Stimulated activated naive B cell treated with anti-CD40 and anti-IgM and Interleukin-4, amounts not matched to agents 10 μg/mL and 1 μg/mL and 100 μg/mL, for 72 hours (primary cell): ENCODE results near the gene GMPPA.

ENCODE experiments used
- ATAC-seq, 2 donors: fragments of 150-1000 bp; cut with Tn5 transposase; replicated peaks; 2 replicates each; pipeline ENCODE4 v1.10.0; 2021; ENCODE audit warnings: moderate library complexity in 1 of 2
- DNase-seq: peaks from one replicate; pipeline ENCODE4 v3.0.0; 2021
- H3K27ac Mint-ChIP-seq: one replicate; pipeline ENCODE4 v1.8.0; 2022; ENCODE audit warnings: mild to moderate bottlenecking, mixed read lengths
- H3K27me3 Mint-ChIP-seq, 2 donors: one replicate each; pipeline ENCODE4 v1.8.0; 2022; ENCODE audit warnings: mixed read lengths in 2 of 2
- H3K36me3 Mint-ChIP-seq, 2 donors: one replicate each; pipeline ENCODE4 v1.8.0; 2022; ENCODE audit warnings: mixed read lengths in 2 of 2, mild to moderate bottlenecking in 1 of 2
- H3K4me1 Mint-ChIP-seq, 2 donors: one replicate each; pipeline ENCODE4 v1.8.0; 2022; ENCODE audit warnings: mixed read lengths in 2 of 2, mild to moderate bottlenecking in 1 of 2
- H3K4me3 Mint-ChIP-seq, 2 donors: one replicate each; pipeline ENCODE4 v1.8.0; 2022; ENCODE audit warnings: mild to moderate bottlenecking in 2 of 2, mixed read lengths in 2 of 2, moderate library complexity in 1 of 2
- H3K9me3 Mint-ChIP-seq, 2 donors: one replicate each; pipeline ENCODE4 v1.8.0; 2022; ENCODE audit warnings: mixed read lengths in 2 of 2, mild to moderate bottlenecking in 1 of 2

GMPPA gene

DNA sequence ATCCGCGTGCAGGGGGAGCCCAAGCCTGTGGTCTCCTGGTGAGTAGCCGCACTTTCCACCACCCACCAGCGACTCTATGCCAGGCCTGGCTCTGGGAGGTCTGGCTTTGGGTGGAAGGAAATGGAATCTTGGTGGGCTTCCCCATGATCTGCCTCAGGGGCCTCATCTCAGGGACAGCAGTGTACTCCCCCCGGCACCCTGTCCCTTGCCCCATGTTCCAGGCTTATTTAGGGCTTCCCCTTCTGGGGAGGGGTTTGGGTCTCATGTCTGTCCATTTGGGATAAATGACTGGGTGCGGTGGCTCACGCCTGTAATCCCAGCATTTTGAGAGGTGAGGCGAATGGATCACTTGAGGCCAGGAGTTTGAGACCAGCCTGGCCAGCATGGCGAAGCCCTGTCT lies 36.3 kb upstream of the GMPPA start:
- Mint-ChIP-seq H3K4me1 (no peaks in the 10 kb centered on the region), H3K9me3 (no peaks in the 10 kb centered on the region), H3K4me3 (no peak overlapping the region), H3K27ac (no peak overlapping the region), H3K27me3 (peaks cover 14 to 37% of the 10 kb centered on the region in 2 donors), H3K36me3 (no peaks in the 10 kb centered on the region)
- no peak for ATAC-seq
- DNase-seq: no peak

GRCh38 chr2:219464286-219465032 lies 34.2 kb upstream of the GMPPA start:
- Mint-ChIP-seq H3K9me3 (no peaks in the 10 kb centered on the region), H3K4me1 (no peaks in the 10 kb centered on the region), H3K27me3 (peaks cover 14 to 31% of the 10 kb centered on the region in 2 donors), H3K4me3 (no peak overlapping the region), H3K27ac (no peak overlapping the region), H3K36me3 (no peaks in the 10 kb centered on the region)
- ATAC-seq: no peak
- DNase-seq: no peak

GRCh38 chr2:219465659-219466561 lies 32.8 kb upstream of the GMPPA start:
- DNase-seq (no peak), ATAC-seq (no peak)
- H3K27me3 Mint-ChIP-seq: peaks cover 16 to 30% of the 10 kb centered on the region in 2 donors
- no peak overlapping the region for H3K4me3 Mint-ChIP-seq
- no peaks in the 10 kb centered on the region for H3K36me3 Mint-ChIP-seq
- no peak overlapping the region for H3K27ac Mint-ChIP-seq
- no peaks in the 10 kb centered on the region for H3K9me3 Mint-ChIP-seq
- peaks cover 0 to 2% of the 10 kb centered on the region in 2 donors for H3K4me1 Mint-ChIP-seq

- H3K4me3 Mint-ChIP-seq: no peak overlapping the region
- no peaks in the 10 kb centered on the region for H3K36me3 Mint-ChIP-seq
- H3K9me3 Mint-ChIP-seq: no peaks in the 10 kb centered on the region
- H3K27me3 Mint-ChIP-seq: peaks cover 17 to 30% of the 10 kb centered on the region in 2 donors
- DNase-seq (no peak), ATAC-seq (no peak)
- H3K4me1 Mint-ChIP-seq: peaks cover 0 to 2% of the 10 kb centered on the region in 2 donors
- H3K27ac Mint-ChIP-seq: no peak overlapping the region
These were observed 31.6 kb upstream of the GMPPA start for GRCh38 chr2:219466816-219467735.

- H3K27ac Mint-ChIP-seq: no peak overlapping the region
- DNase-seq (no peak), ATAC-seq (no peak)
- no peaks in the 10 kb centered on the region for H3K9me3 Mint-ChIP-seq
- H3K4me3 Mint-ChIP-seq: no peak overlapping the region
- no peaks in the 10 kb centered on the region for H3K36me3 Mint-ChIP-seq
- H3K27me3 Mint-ChIP-seq: peaks cover 12 to 31% of the 10 kb centered on the region in 2 donors
- H3K4me1 Mint-ChIP-seq: peaks cover 0 to 2% of the 10 kb centered on the region in 2 donors
These were observed 31.0 kb upstream of the GMPPA start for GRCh38 chr2:219467736-219468075.

GRCh38 chr2:219468410-219469185 lies 30.1 kb upstream of the GMPPA start:
- peaks cover 0 to 2% of the 10 kb centered on the region in 2 donors for H3K4me1 Mint-ChIP-seq
- peaks cover 18 to 40% of the 10 kb centered on the region in 2 donors for H3K27me3 Mint-ChIP-seq
- DNase-seq (no peak), ATAC-seq (no peak)
- no peak overlapping the region for H3K27ac Mint-ChIP-seq
- H3K36me3 Mint-ChIP-seq: no peaks in the 10 kb centered on the region
- no peak overlapping the region for H3K4me3 Mint-ChIP-seq
- H3K9me3 Mint-ChIP-seq: no peaks in the 10 kb centered on the region

- no peak overlapping the region for H3K4me3 Mint-ChIP-seq
- no peaks in the 10 kb centered on the region for H3K36me3 Mint-ChIP-seq
- no peaks in the 10 kb centered on the region for H3K9me3 Mint-ChIP-seq
- H3K27ac Mint-ChIP-seq: no peak overlapping the region
- H3K27me3 Mint-ChIP-seq: peaks cover 21 to 45% of the 10 kb centered on the region in 2 donors
- ATAC-seq: no peak
- H3K4me1 Mint-ChIP-seq: peaks cover 0 to 2% of the 10 kb centered on the region in 2 donors
- DNase-seq: no peak
These were observed 29.4 kb upstream of the GMPPA start for GRCh38 chr2:219469186-219469724.

- Mint-ChIP-seq H3K4me1 (peaks cover 0 to 2% of the 10 kb centered on the region in 2 donors), H3K27me3 (peaks cover 24 to 49% of the 10 kb centered on the region in 2 donors), H3K4me3 (no peak overlapping the region), H3K27ac (no peak overlapping the region), H3K9me3 (no peaks in the 10 kb centered on the region), H3K36me3 (no peaks in the 10 kb centered on the region)
- DNase-seq (no peak), ATAC-seq (no peak)
These were observed 28.3 kb upstream of the GMPPA start for GRCh38 chr2:219470429-219470828.

DNA sequence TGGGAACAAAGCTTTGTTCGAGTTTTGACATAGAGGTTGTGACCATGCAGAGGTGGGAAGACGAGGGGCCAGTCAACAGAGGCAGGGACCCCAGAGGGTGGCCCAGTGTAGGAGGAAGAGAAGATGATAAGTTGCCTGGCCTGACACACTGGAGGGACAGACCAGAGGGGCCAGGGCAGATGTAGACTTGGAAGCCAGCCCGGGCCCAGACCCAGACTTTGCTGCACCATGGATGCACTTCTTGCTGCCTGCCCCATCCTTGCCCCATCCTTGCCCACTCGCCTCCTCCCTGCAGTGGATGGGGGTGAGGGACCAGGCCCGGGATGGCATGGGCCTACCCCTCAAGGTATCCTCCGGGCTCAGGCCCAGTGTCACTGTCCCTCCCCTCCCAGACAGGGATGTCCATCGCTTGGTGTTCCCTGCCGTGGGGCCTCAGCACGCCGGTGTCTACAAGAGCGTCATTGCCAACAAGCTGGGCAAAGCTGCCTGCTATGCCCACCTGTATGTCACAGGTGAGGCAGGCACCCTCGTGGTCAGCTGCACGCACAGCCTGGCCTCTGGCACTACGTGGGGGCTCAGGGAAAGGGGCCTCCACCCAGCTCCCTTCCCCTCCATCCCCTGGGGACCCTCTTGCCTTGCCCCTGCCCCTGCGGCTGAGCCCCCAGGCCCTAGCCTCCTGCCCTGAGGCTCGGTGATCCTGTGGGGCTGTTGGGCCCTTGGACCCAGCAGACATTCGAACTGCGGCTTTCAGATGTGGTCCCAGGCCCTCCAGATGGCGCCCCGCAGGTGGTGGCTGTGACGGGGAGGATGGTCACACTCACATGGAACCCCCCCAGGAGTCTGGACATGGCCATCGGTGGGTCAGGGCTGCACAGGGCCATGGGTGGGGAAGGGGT lies 27.0 kb upstream of the GMPPA start:
- Mint-ChIP-seq H3K9me3 (no peaks in the 10 kb centered on the region), H3K27ac (no peak overlapping the region), H3K27me3 (peaks cover 33 to 61% of the 10 kb centered on the region in 2 donors), H3K36me3 (no peaks in the 10 kb centered on the region), H3K4me3 (no peak overlapping the region), H3K4me1 (peaks cover 6% of the 10 kb centered on the region in 2 donors)
- DNase-seq (no peak), ATAC-seq (no peak)

GRCh38 chr2:219472629-219473187 lies 26.0 kb upstream of the GMPPA start:
- Mint-ChIP-seq H3K4me1 (peaks cover 6% of the 10 kb centered on the region in 2 donors), H3K4me3 (no peak overlapping the region), H3K9me3 (no peaks in the 10 kb centered on the region), H3K36me3 (no peaks in the 10 kb centered on the region), H3K27me3 (peaks cover 43 to 66% of the 10 kb centered on the region in 2 donors), H3K27ac (no peak overlapping the region)
- DNase-seq (no peak), ATAC-seq (no peak)

GRCh38 chr2:219473511-219473910 lies 25.2 kb upstream of the GMPPA start:
- DNase-seq (no peak), ATAC-seq (no peak)
- H3K4me1 Mint-ChIP-seq: peaks cover 6% of the 10 kb centered on the region in 2 donors
- no peaks in the 10 kb centered on the region for H3K9me3 Mint-ChIP-seq
- no peaks in the 10 kb centered on the region for H3K36me3 Mint-ChIP-seq
- H3K27ac Mint-ChIP-seq: no peak overlapping the region
- peaks cover 43 to 67% of the 10 kb centered on the region in 2 donors for H3K27me3 Mint-ChIP-seq
- no peak overlapping the region for H3K4me3 Mint-ChIP-seq

- ATAC-seq (no peak), DNase-seq (no peak)
- Mint-ChIP-seq H3K9me3 (no peaks in the 10 kb centered on the region), H3K36me3 (no peaks in the 10 kb centered on the region), H3K4me1 (peaks cover 6% of the 10 kb centered on the region in 2 donors), H3K27me3 (peaks cover 46 to 75% of the 10 kb centered on the region in 2 donors), H3K27ac (no peak overlapping the region), H3K4me3 (no peak overlapping the region)
These were observed 24.2 kb upstream of the GMPPA start for GRCh38 chr2:219474285-219475060.
